HG03354 (cell line): ENCODE data around the gene MYPOP.

ENCODE experiments used
- ATAC-seq: cut with Tn5 transposase; IDR thresholded peaks from one replicate; pipeline ENCODE4 v1.9.1; 2021; ENCODE audit warnings: mild to moderate bottlenecking; ENCODE audit not compliant: unreplicated experiment, poor library complexity, severe bottlenecking

Gene MYPOP

GRCh38 chr19:45901912-45902650 lies at the start of gene MYPOP:
TSS of gene MYPOP (minus strand) at chr19:45902613. CDS start at chr19:45901773, 840 bp downstream.
- ATAC-seq: no peak

- ATAC-seq: no peak
Observed at GRCh38 chr19:45947926-45948325, 45.5 kb upstream of the MYPOP start.

- ATAC-seq: no peak
Observed at GRCh38 chr19:45940515-45940805, 38.0 kb upstream of the MYPOP start.

GRCh38 chr19:45939792-45940514 lies 37.5 kb upstream of the MYPOP start:
- no peak for ATAC-seq

GRCh38 chr19:45938733-45939319 lies 36.4 kb upstream of the MYPOP start:
- no peak for ATAC-seq

GRCh38 chr19:45935267-45935666 lies 32.9 kb upstream of the MYPOP start:
- no peak for ATAC-seq

- ATAC-seq: no peak
Observed at GRCh38 chr19:45934551-45935230, 32.3 kb upstream of the MYPOP start.

GRCh38 chr19:45933759-45934158 lies 31.3 kb upstream of the MYPOP start:
- ATAC-seq: no peak

- no peak for ATAC-seq
Observed at GRCh38 chr19:45931055-45931454, 28.6 kb upstream of the MYPOP start.

GRCh38 chr19:45929247-45929646 lies 26.8 kb upstream of the MYPOP start:
- no peak for ATAC-seq

GRCh38 chr19:45927565-45928261 lies 25.3 kb upstream of the MYPOP start:
- peak; percentile 81 for ATAC-seq

- no peak for ATAC-seq
Observed at GRCh38 chr19:45924891-45925447, 22.6 kb upstream of the MYPOP start.

- ATAC-seq: no peak
Observed at GRCh38 chr19:45922281-45922680, 19.9 kb upstream of the MYPOP start.

GRCh38 chr19:45920458-45920857 lies 18.0 kb upstream of the MYPOP start:
- ATAC-seq: no peak

- no peak for ATAC-seq
Observed at GRCh38 chr19:45919678-45920077, 17.3 kb upstream of the MYPOP start.

- ATAC-seq: no peak
Observed at GRCh38 chr19:45918721-45919120, 16.3 kb upstream of the MYPOP start.

GRCh38 chr19:45917421-45918091 lies 15.1 kb upstream of the MYPOP start:
- no peak for ATAC-seq

GRCh38 chr19:45913874-45914830 lies 11.7 kb upstream of the MYPOP start, which contains the start of gene NANOS2:
TSS of gene NANOS2 (minus strand) at chr19:45914778. CDS start at chr19:45914693, 85 bp downstream.
- ATAC-seq: no peak
